Fibroblast of lung (primary cell): ENCODE measurements around the gene RTN4IP1. TPM values are rescaled to one million over a fixed set of nuclear protein-coding genes. Genes with fewer than 3 reads are reported as not detected.

Experiments used
- DNase-seq, 2 donors: peaks; one replicate each; pipeline versions ENCODE4 v3.0.0 to v3.0.0-alpha.2; 2010; ENCODE audit warnings: low read depth in 2 of 2
- H2AFZ ChIP-seq: 2 replicates; pipeline ENCODE4 v1.5.1; 2012; ENCODE audit warnings: low read length, control low read depth, inconsistent platforms
- H3K27ac ChIP-seq: 2 replicates; pipeline ENCODE4 v1.5.1; 2011; ENCODE audit warnings: low read length, control low read depth; ENCODE audit not compliant: insufficient read depth
- H3K27me3 ChIP-seq: 2 replicates; pipeline ENCODE4 v1.5.1; 2011; ENCODE audit warnings: mild to moderate bottlenecking, low read length; ENCODE audit not compliant: control insufficient read depth, insufficient read depth
- H3K36me3 ChIP-seq: 2 replicates; pipeline ENCODE4 v1.5.1; 2011; ENCODE audit warnings: low read length; ENCODE audit not compliant: control insufficient read depth, insufficient read depth
- H3K4me1 ChIP-seq: 2 replicates; pipeline ENCODE4 v1.5.1; 2011; ENCODE audit warnings: low read length; ENCODE audit not compliant: control insufficient read depth, insufficient read depth; ENCODE audit errors: extremely low read depth
- H3K4me2 ChIP-seq: 2 replicates; pipeline ENCODE4 v1.5.1; 2011; ENCODE audit warnings: low read length, control low read depth; ENCODE audit not compliant: insufficient read depth; ENCODE audit errors: extremely low read depth
- H3K4me3 ChIP-seq, 4 experiments: fragments of 200-600 bp in 1 of 4; sonication (generic) in 1 of 4; replicated peaks in 1 of 4; 2 replicates each; pipeline ENCODE4 v1.5.1; 2011 to 2016; ENCODE audit warnings: low read length in 4 of 4, low read depth in 3 of 4, mild to moderate bottlenecking in 3 of 4, control low read depth in 2 of 4, inconsistent platforms in 1 of 4, mixed read lengths in 1 of 4; ENCODE audit not compliant: insufficient read depth in 1 of 4; ENCODE audit errors: control extremely low read depth in 1 of 4
- H3K79me2 ChIP-seq: 2 replicates; pipeline ENCODE4 v1.5.1; 2012; ENCODE audit warnings: mild to moderate bottlenecking, low read length, inconsistent platforms; ENCODE audit not compliant: control insufficient read depth, insufficient read depth
- H3K9ac ChIP-seq: 2 replicates; pipeline ENCODE4 v1.5.1; 2011; ENCODE audit warnings: mild to moderate bottlenecking, low read length, control low read depth; ENCODE audit not compliant: insufficient read depth
- H3K9me3 ChIP-seq: 2 replicates; pipeline ENCODE4 v1.5.1; 2012; ENCODE audit warnings: low read depth, low read length; ENCODE audit not compliant: control insufficient read depth, insufficient read depth
- H4K20me1 ChIP-seq: 2 replicates; pipeline ENCODE4 v1.5.1; 2011; ENCODE audit warnings: low read length; ENCODE audit not compliant: control insufficient read depth, insufficient read depth; ENCODE audit errors: extremely low read depth
- EZH2 ChIP-seq: IDR thresholded peaks from 2 replicates; pipeline ENCODE4 v1.5.1; 2012; ENCODE audit warnings: low read length, control low read depth, mild to moderate bottlenecking; ENCODE audit errors: missing control alignments
- polyA plus RNA-seq, 2 donors: library from polyadenylated mRNA; depleted of rRNA in 1 of 2; stranded (reverse) in 1 of 2; unstranded in 1 of 2; fragments of >200 nt; gene quantifications; 2 replicates each; pipeline ENCODE4 v1.2.1, GENCODE V29; 2011 to 2012; ENCODE audit warnings: missing spikeins in 1 of 2
- total RNA-seq: library from RNA; depleted of rRNA; stranded (reverse); fragments of >200 nt; gene quantifications from 2 replicates; pipeline ENCODE4 v1.2.1, GENCODE V29; 2014
- TF ChIP-seq, protein P1 (sequence below), 2 donors: IDR thresholded peaks in 1 of 2; conservative IDR thresholded peaks in 1 of 2; 1 replicate in 1 of 2; 2 replicates in 1 of 2; pipeline ENCODE4 v1.5.1; 2011 to 2012; ENCODE audit warnings: low read length in 2 of 2, control low read depth in 1 of 2, inconsistent platforms in 1 of 2, low read depth in 1 of 2, mild to moderate bottlenecking in 1 of 2

Gene RTN4IP1
- total and polyA plus RNA-seq, 2 donors (not counting 1 experiment from before 2014, with no cell fraction given), result 8.4 to 9.2 TPM

DNA sequence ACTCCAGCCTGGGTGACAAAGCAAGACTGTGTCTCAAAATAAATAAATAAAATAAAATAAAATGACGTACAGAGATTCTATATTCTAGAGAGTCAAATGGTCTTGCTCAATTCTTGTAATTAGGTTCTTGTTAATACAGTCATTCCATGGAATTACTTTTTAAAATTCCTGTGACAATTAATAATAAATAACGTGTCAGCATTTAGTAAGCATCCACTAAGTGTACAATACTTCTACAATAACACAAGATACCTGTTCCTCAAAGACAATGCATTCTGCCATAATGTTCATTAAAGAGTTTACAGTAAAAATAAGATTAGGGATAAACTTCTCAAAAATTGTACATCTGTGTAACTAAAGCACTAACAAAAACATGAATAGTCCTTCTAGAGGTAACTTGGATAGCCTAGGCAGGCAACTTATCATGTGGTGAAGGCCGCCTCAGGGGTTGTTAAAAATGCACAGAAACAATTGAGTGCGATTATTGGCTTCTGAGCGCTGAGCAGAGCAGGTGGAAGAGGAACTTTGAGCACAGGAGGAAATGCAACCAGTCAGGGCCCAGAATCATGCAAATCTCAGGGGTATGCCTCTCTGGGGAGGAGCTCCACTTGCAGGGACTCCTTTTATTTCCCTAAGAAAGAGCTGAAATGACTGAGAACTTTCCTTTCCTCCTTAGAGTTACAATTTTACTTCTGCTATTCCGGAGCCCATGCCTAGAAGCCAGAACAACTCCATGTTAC is 37.2 kb upstream of the RTN4IP1 start:
- no peaks in the 10 kb centered on the region for H3K9me3 ChIP-seq
- no peaks in the 10 kb centered on the region for H3K4me1 ChIP-seq
- H4K20me1 ChIP-seq, result no peaks in the 10 kb centered on the region
- no peak overlapping the region for H3K27ac ChIP-seq
- no peaks in the 10 kb centered on the region for H3K27me3 ChIP-seq
- no peak overlapping the region for H3K4me2 ChIP-seq
- no peaks in the 10 kb centered on the region for H3K79me2 ChIP-seq
- H3K36me3 ChIP-seq, result no peaks in the 10 kb centered on the region
- no peak overlapping the region for H2AFZ ChIP-seq
- DNase-seq, result no peak
- no peak for TF ChIP-seq EZH2
- TF ChIP-seq, protein P1, sequence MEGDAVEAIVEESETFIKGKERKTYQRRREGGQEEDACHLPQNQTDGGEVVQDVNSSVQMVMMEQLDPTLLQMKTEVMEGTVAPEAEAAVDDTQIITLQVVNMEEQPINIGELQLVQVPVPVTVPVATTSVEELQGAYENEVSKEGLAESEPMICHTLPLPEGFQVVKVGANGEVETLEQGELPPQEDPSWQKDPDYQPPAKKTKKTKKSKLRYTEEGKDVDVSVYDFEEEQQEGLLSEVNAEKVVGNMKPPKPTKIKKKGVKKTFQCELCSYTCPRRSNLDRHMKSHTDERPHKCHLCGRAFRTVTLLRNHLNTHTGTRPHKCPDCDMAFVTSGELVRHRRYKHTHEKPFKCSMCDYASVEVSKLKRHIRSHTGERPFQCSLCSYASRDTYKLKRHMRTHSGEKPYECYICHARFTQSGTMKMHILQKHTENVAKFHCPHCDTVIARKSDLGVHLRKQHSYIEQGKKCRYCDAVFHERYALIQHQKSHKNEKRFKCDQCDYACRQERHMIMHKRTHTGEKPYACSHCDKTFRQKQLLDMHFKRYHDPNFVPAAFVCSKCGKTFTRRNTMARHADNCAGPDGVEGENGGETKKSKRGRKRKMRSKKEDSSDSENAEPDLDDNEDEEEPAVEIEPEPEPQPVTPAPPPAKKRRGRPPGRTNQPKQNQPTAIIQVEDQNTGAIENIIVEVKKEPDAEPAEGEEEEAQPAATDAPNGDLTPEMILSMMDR (conservative IDR thresholded peaks at IDR 0.05 in 1 of 2, IDR thresholded peaks at IDR 0.05 in 1 of 2; ENCODE audit: low read depth in 1 of 2, low read length in 2 of 2), result no peak
- no peak overlapping the region for H3K9ac ChIP-seq
- H3K4me3 ChIP-seq, result no peak overlapping the region

DNA sequence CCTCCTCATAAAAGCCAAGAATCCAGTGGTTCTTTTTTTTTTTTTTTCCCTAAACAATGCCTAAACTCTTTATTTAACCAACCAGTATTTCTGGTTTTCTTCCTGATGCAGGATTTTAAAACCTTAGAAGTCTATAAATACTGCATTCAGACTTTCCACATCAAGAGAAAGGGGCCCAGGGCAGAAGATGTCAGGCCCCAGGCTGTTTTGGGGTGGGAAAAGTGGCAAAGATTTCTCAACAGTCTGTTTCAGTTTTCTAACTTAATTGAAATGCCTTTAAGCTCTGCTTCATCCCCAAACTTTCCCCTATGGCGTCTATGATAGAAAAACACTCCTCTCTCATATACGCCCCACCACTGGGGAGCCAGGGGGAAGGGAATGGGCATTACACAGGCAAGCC is 33.2 kb upstream of the RTN4IP1 start:
- Histone ChIP-seq H3K79me2 (no peaks in the 10 kb centered on the region), H3K4me3 (no peak overlapping the region), H3K4me2 (no peak overlapping the region), H3K27ac (no peak overlapping the region), H3K36me3 (no peaks in the 10 kb centered on the region), H2AFZ (no peak overlapping the region), H3K4me1 (no peaks in the 10 kb centered on the region), H3K9ac (no peak overlapping the region), H3K27me3 (no peaks in the 10 kb centered on the region), H3K9me3 (no peaks in the 10 kb centered on the region), H4K20me1 (no peaks in the 10 kb centered on the region)
- DNase-seq, result no peak
- TF ChIP-seq EZH2, result no peak
- TF ChIP-seq, protein P1 (conservative IDR thresholded peaks at IDR 0.05 in 1 of 2, IDR thresholded peaks at IDR 0.05 in 1 of 2; ENCODE audit: low read depth in 1 of 2, low read length in 2 of 2), result no peak

DNA sequence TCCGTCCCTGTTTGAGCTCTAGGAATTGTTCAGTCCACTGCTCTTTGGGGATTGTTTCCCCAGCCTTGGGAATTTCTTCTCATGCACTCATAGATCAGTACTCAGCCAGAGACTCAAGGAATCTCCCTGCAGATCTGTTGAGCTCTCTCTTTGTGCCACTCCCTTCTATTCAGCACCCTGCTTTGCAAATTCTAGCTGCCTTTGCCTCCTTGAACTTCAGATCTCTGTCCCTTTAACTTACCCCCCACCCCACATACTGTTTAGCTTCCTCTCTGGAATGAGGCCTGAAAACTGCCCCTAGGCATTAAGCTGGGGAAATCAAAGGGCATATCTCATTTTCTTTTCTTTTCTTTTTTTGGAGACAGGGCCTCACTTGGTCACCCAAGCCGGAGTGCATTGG is 30.6 kb upstream of the RTN4IP1 start:
- no peak for TF ChIP-seq EZH2
- TF ChIP-seq, protein P1 (conservative IDR thresholded peaks at IDR 0.05 in 1 of 2, IDR thresholded peaks at IDR 0.05 in 1 of 2; ENCODE audit: low read depth in 1 of 2, low read length in 2 of 2), result no peak
- H3K36me3 ChIP-seq, result no peaks in the 10 kb centered on the region
- H3K4me2 ChIP-seq, result no peak overlapping the region

More for the DNA sequence above, 30.6 kb upstream of the RTN4IP1 start:
- Histone ChIP-seq H3K4me1 (no peaks in the 10 kb centered on the region), H3K9ac (no peak overlapping the region), H3K9me3 (no peaks in the 10 kb centered on the region), H3K4me3 (no peak overlapping the region), H3K79me2 (no peaks in the 10 kb centered on the region), H2AFZ (no peak overlapping the region), H3K27me3 (no peaks in the 10 kb centered on the region), H4K20me1 (no peaks in the 10 kb centered on the region), H3K27ac (no peak overlapping the region)
- no peak for DNase-seq
